GM18502 (cell line): ENCODE results near the gene MAPKAPK2.
"Not testable (repeated sequence)": the region's sequence is repeated elsewhere in the genome, so short reads cannot be mapped to it uniquely, and the experiment has no call there.

ENCODE experiments used
- ATAC-seq: cut with Tn5 transposase; IDR thresholded peaks from one replicate; pipeline ENCODE4 v1.9.1; 2021; ENCODE audit warnings: mild to moderate bottlenecking; ENCODE audit not compliant: unreplicated experiment, poor library complexity

Gene MAPKAPK2

GRCh38 chr1:206738370-206739366 is 54.0 kb downstream of the MAPKAPK2 start:
- no peak for ATAC-seq

GRCh38 chr1:206739411-206740076 is 54.8 kb downstream of the MAPKAPK2 start:
- ATAC-seq, result peak; percentile 82

- no peak for ATAC-seq
These were observed 56.5 kb downstream of the MAPKAPK2 start for GRCh38 chr1:206741142-206741701.

- ATAC-seq, result peak; percentile 28
These were observed 58.1 kb downstream of the MAPKAPK2 start for GRCh38 chr1:206742719-206743383.

- no peak for ATAC-seq
These were observed 60.0 kb downstream of the MAPKAPK2 start for GRCh38 chr1:206744683-206745082.

GRCh38 chr1:206745301-206745700 is 60.6 kb downstream of the MAPKAPK2 start:
- no peak for ATAC-seq

GRCh38 chr1:206748348-206749030 is 63.8 kb downstream of the MAPKAPK2 start:
- ATAC-seq, result no peak

GRCh38 chr1:206751891-206752290 is 67.2 kb downstream of the MAPKAPK2 start:
- no peak for ATAC-seq

GRCh38 chr1:206752481-206752880 is 67.8 kb downstream of the MAPKAPK2 start:
- ATAC-seq, result no peak

- no peak for ATAC-seq
These were observed 68.4 kb downstream of the MAPKAPK2 start for GRCh38 chr1:206753141-206753540.

GRCh38 chr1:206754011-206754410 is 69.3 kb downstream of the MAPKAPK2 start:
- ATAC-seq, result no peak

GRCh38 chr1:206757524-206758266 is 73.0 kb downstream of the MAPKAPK2 start:
- no peak for ATAC-seq

- ATAC-seq, result no peak
These were observed 75.9 kb downstream of the MAPKAPK2 start for GRCh38 chr1:206760590-206760989.

- ATAC-seq, result no peak
These were observed 76.6 kb downstream of the MAPKAPK2 start for GRCh38 chr1:206761159-206761768.

- ATAC-seq, result not testable (repeated sequence)
These were observed 78.1 kb downstream of the MAPKAPK2 start for GRCh38 chr1:206762741-206763364.

- not testable (repeated sequence) for ATAC-seq
These were observed 81.1 kb downstream of the MAPKAPK2 start for GRCh38 chr1:206765771-206766170.

GRCh38 chr1:206766251-206766856 is 81.6 kb downstream of the MAPKAPK2 start:
- ATAC-seq, result peak; percentile 43
